Limb (tissue), 2 donors: ENCODE data around the gene ETDA.
"Not testable (repeated sequence)": the region's sequence is repeated elsewhere in the genome, so short reads cannot be mapped to it uniquely, and the experiment has no call there.

ENCODE experiments used
- DNase-seq, 2 donors: peaks; one replicate each; pipeline ENCODE4 v3.0.0-alpha.2; 2016; ENCODE audit errors: extremely low spot score in 2 of 2

The ETDA gene

GRCh38 chrX:135252011-135252518, at the start of gene ETDA:
TSS of gene ETDA (plus strand) at chrX:135252061. CDS start at chrX:135253277, 1,216 bp downstream.
- not testable (repeated sequence) for DNase-seq

GRCh38 chrX:135206427-135206826, 45.4 kb upstream of the ETDA start:
- not testable (repeated sequence) for DNase-seq

GRCh38 chrX:135213200-135213844, 38.5 kb upstream of the ETDA start:
- DNase-seq, result no peak

- DNase-seq, result not testable (repeated sequence)
Observed at GRCh38 chrX:135245989-135246388, 5.9 kb upstream of the ETDA start.

- DNase-seq, result not testable (repeated sequence)
Observed at GRCh38 chrX:135256087-135256684, 4.3 kb downstream of the ETDA start.

- no peak for DNase-seq
Observed at GRCh38 chrX:135256923-135257322, 5.1 kb downstream of the ETDA start.

- no peak for DNase-seq
Observed at GRCh38 chrX:135257469-135257868, 5.6 kb downstream of the ETDA start.

GRCh38 chrX:135260976-135261375, 9.1 kb downstream of the ETDA start:
- DNase-seq, result not testable (repeated sequence)

- not testable (repeated sequence) for DNase-seq
Observed at GRCh38 chrX:135263376-135263775, 11.5 kb downstream of the ETDA start.

GRCh38 chrX:135264206-135264605, 12.3 kb downstream of the ETDA start:
- DNase-seq, result no peak

GRCh38 chrX:135273162-135273561, 21.3 kb downstream of the ETDA start:
- DNase-seq, result no peak

- no peak for DNase-seq
Observed at GRCh38 chrX:135275973-135276372, 24.1 kb downstream of the ETDA start.

GRCh38 chrX:135287266-135287823, 35.5 kb downstream of the ETDA start:
- DNase-seq, result no peak

GRCh38 chrX:135295238-135295943, 43.5 kb downstream of the ETDA start:
- peak; percentile 4 to 54 for DNase-seq

GRCh38 chrX:135295944-135296305, 44.1 kb downstream of the ETDA start:
- DNase-seq, result no peak

GRCh38 chrX:135302269-135302873, 50.5 kb downstream of the ETDA start:
- no peak for DNase-seq
